ENCODE measurements around the gene TAF4.

Gene TAF4

GRCh38 chr20:61969806-61970205 lies 95.9 kb downstream of the TAF4 start (continued):
- TF ChIP-seq ZNF140 (tag by site-specific recombination; IDR thresholded peaks at IDR 0.05) (no peak), WT1 (tag by site-specific recombination; IDR thresholded peaks at IDR 0.05) (no peak), ZNF223 (tag by site-specific recombination; IDR thresholded peaks at IDR 0.05) (no peak), ZNF266 (tag by site-specific recombination; IDR thresholded peaks at IDR 0.05; ENCODE audit: low read depth) (no peak), INSM2 (tag by site-specific recombination; IDR thresholded peaks at IDR 0.05) (no peak), ZNF701 (tag by site-specific recombination; IDR thresholded peaks at IDR 0.05) (no peak), ZNF610 (tag by site-specific recombination; IDR thresholded peaks at IDR 0.05; ENCODE audit: borderline replicate concordance) (no peak), PRDM10 (tag by site-specific recombination; IDR thresholded peaks at IDR 0.05) (no peak), ZNF324 (tag by site-specific recombination; IDR thresholded peaks at IDR 0.05) (no peak), ZNF501 (tag by site-specific recombination; IDR thresholded peaks at IDR 0.05) (no peak)

GRCh38 chr20:61968932-61969331 lies 96.7 kb downstream of the TAF4 start:
- POLR2A ChIA-PET = no interaction called here
- TF ChIP-seq ZNF596 (tag by site-specific recombination; IDR thresholded peaks at IDR 0.05) (no peak), ZNF426 (tag by site-specific recombination; IDR thresholded peaks at IDR 0.05) (no peak), INSM2 (tag by site-specific recombination; IDR thresholded peaks at IDR 0.05) (no peak), ZNF362 (tag by site-specific recombination; IDR thresholded peaks at IDR 0.05) (no peak), BCL11A (tag by site-specific recombination; IDR thresholded peaks at IDR 0.05; ENCODE audit: low read depth) (no peak), ZBTB7A (tag by site-specific recombination; IDR thresholded peaks at IDR 0.05; ENCODE audit: low read depth) (no peak), ZNF664 (tag by site-specific recombination; IDR thresholded peaks at IDR 0.05) (no peak), ZNF37A (tag by site-specific recombination; IDR thresholded peaks at IDR 0.05) (no peak), ZIC2 (tag by site-specific recombination; IDR thresholded peaks at IDR 0.05) (no peak), ZNF629 (tag by site-specific recombination; IDR thresholded peaks at IDR 0.05) (no peak), ZBTB10 (tag by site-specific recombination; IDR thresholded peaks at IDR 0.05) (no peak), ZNF488 (tag by site-specific recombination; IDR thresholded peaks at IDR 0.05) (no peak), ZXDB (tag by site-specific recombination; IDR thresholded peaks at IDR 0.05) (no peak), ZNF335 (tag by site-specific recombination; conservative IDR thresholded peaks at IDR 0.05) (no peak), ZNF138 (tag by site-specific recombination; IDR thresholded peaks at IDR 0.05; ENCODE audit: borderline replicate concordance) (no peak), ZNF621 (tag by site-specific recombination; IDR thresholded peaks at IDR 0.05) (no peak)
- Histone ChIP-seq H3K9me3 (ENCODE audit: control insufficient read depth, insufficient read depth, low read depth, low read length) (no peaks in the 10 kb centered on the region), H3K36me3 (ENCODE audit: control insufficient read depth in 2 of 2, insufficient read depth in 1 of 2, low read length in 2 of 2) (peaks cover 0 to 19% of the 10 kb centered on the region in 2 experiments; a peak in 1 of 3 replicates), H3K27ac (ENCODE audit: extremely low read depth, low read depth, low read length) (no peak overlapping the region), H3K4me1 (ENCODE audit: control insufficient read depth, insufficient read depth, low read length) (no peaks in the 10 kb centered on the region), H3K4me3 (ENCODE audit: low read depth, low read length) (no peak overlapping the region)
- CTCF ChIA-PET = interaction anchor here (0.6 kb wide), 1 partner anchor 267 kb away, joined by 3 read pairs; no protein-coding TSS in a partner anchor

Measured in HEK293 (cell line).